CD8-positive, alpha-beta memory T cell (primary cell): ENCODE results near the gene SUFU. TPM values are rescaled to one million over a fixed set of nuclear protein-coding genes. Genes with fewer than 3 reads are reported as not detected.

Experiments used
- CTCF ChIA-PET: fragments of 350-600 bp; sonication (Branson Sonifier 250); formaldehyde crosslinking; loops from one replicate; lab custom pipeline; 2021; ENCODE audit warnings: antibody characterized with exemption; lab: Charles Lee
- POLR2A ChIA-PET: fragments of 350-600 bp; sonication (Branson Sonifier 250); formaldehyde crosslinking; loops from one replicate; lab custom pipeline; 2021; ENCODE audit warnings: antibody characterized with exemption; lab: Charles Lee
- DNase-seq, 5 donors: peaks; one replicate each; pipeline versions ENCODE4 v3.0.0 to v3.0.0-alpha.2; 2020 to 2022; ENCODE audit warnings: mixed read lengths in 1 of 5
- H3K27ac ChIP-seq: one replicate; pipeline ENCODE4 v1.7.0; 2013; ENCODE audit warnings: low read depth, mild to moderate bottlenecking, low read length, moderate library complexity
- H3K27me3 ChIP-seq: 2 replicates; pipeline ENCODE4 v1.7.0; 2013; ENCODE audit warnings: low read length, mild to moderate bottlenecking; ENCODE audit not compliant: insufficient read depth, poor library complexity, severe bottlenecking
- H3K36me3 ChIP-seq: 2 replicates; pipeline ENCODE4 v1.7.0; 2013; ENCODE audit warnings: mild to moderate bottlenecking, low read length, moderate library complexity; ENCODE audit not compliant: insufficient read depth
- H3K4me1 ChIP-seq: 2 replicates; pipeline ENCODE4 v1.7.0; 2013; ENCODE audit warnings: mild to moderate bottlenecking, low read length, moderate library complexity; ENCODE audit not compliant: insufficient read depth
- H3K4me3 ChIP-seq: 2 replicates; pipeline ENCODE4 v1.7.0; 2013; ENCODE audit warnings: mild to moderate bottlenecking, low read length
- H3K9me3 ChIP-seq: 2 replicates; pipeline ENCODE4 v1.7.0; 2013; ENCODE audit warnings: mild to moderate bottlenecking, low read length
- H3K27ac Mint-ChIP-seq, 8 donors: one replicate each; pipeline ENCODE4 v1.8.0; 2020 to 2021; ENCODE audit warnings: mixed read lengths in 8 of 8, mild to moderate bottlenecking in 6 of 8, inconsistent platforms in 3 of 8, moderate library complexity in 3 of 8
- H3K27me3 Mint-ChIP-seq, 2 donors: one replicate each; pipeline ENCODE4 v1.8.0; 2020 to 2021; ENCODE audit warnings: mixed read lengths in 2 of 2, mild to moderate bottlenecking in 1 of 2, moderate library complexity in 1 of 2
- H3K36me3 Mint-ChIP-seq, 3 donors: one replicate each; pipeline ENCODE4 v1.8.0; 2020 to 2021; ENCODE audit warnings: mixed read lengths in 3 of 3, inconsistent platforms in 1 of 3, mild to moderate bottlenecking in 1 of 3
- H3K4me1 Mint-ChIP-seq, 3 donors: one replicate each; pipeline ENCODE4 v1.8.0; 2020 to 2021; ENCODE audit warnings: mixed read lengths in 3 of 3, inconsistent platforms in 1 of 3, mild to moderate bottlenecking in 1 of 3
- H3K4me3 Mint-ChIP-seq, 7 donors: one replicate each; pipeline ENCODE4 v1.8.0; 2020 to 2021; ENCODE audit warnings: mixed read lengths in 7 of 7, mild to moderate bottlenecking in 6 of 7, moderate library complexity in 4 of 7, inconsistent platforms in 2 of 7
- H3K9me3 Mint-ChIP-seq, 5 donors: one replicate each; pipeline ENCODE4 v1.8.0; 2020 to 2022; ENCODE audit warnings: mixed read lengths in 5 of 5, mild to moderate bottlenecking in 3 of 5, moderate library complexity in 2 of 5, inconsistent platforms in 1 of 5
- polyA plus RNA-seq: library from polyadenylated mRNA; unstranded; fragments of 300-500 nt; fragmentation: Illumina TruSeq; gene quantifications from one replicate; pipeline ENCODE4 v1.2.3, GENCODE V29; 2021
- total RNA-seq, 2 experiments: library from RNA; stranded (reverse); gene quantifications; one replicate each; pipeline ENCODE4 v1.2.3, GENCODE V29; 2021

SUFU gene
- total and polyA plus RNA-seq, 3 experiments from 2014 or later, result 7.5 to 8.3 (median 8.3) TPM

DNA sequence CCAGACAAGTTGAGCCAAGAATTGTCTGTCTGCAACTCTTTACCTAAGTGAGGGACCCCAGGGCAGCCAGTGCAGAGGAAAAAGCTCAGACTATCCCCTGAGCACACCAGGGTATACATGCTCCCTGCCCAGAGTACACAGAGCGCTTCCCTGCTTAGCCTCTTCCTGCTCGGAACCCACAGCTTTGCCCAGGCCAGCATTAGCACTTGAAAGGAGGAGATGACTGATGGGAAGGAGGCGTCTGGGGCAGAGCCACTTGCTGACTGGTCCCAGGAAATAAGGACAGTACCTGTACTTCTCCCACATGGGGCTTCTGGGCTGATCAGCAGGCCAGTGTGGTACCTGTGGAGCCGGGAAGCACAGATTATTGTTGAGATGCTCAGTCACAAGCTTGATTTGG is 92.1 kb downstream of the SUFU start:
- Histone ChIP-seq H3K4me3 (no peak overlapping the region), H3K4me1 (no peaks in the 10 kb centered on the region)
- POLR2A ChIA-PET, result no interaction called here

DNA sequence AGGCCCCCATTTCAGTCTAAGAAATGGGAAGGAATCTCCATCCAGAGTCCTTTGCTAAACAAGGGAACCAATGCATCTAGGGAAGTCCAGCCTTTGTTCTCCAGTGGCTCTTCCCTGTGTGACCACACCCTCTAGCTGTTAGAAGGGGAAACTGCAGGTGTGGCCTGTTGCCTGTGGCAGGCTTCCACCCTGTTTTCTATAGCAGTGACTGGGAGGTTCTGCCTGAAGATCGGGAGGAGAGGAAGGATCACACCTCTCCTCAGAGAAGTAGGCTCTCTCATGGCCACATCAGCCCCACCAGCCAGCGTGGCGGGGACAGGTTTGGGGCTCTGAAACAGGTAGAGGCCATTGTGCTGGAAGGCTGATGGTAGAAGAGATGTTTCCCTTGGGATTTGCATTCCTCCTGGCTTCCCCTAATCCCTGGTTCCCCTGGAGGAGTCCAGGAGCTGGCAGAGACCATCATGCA is 92.8 kb downstream of the SUFU start:
- H3K36me3 ChIP-seq, result peaks cover 20% of the 10 kb centered on the region
- CTCF ChIA-PET, result interaction anchor here (1.2 kb wide), 1 partner anchor 13 kb away, joined by 3 read pairs; no protein-coding TSS in a partner anchor
- H3K4me1 ChIP-seq, result no peaks in the 10 kb centered on the region
- H3K4me3 ChIP-seq, result no peak overlapping the region
- Mint-ChIP-seq H3K9me3 (no peaks in the 10 kb centered on the region), H3K4me1 (no peaks in the 10 kb centered on the region), H3K4me3 (no peak overlapping the region), H3K36me3 (peaks cover 0 to 75% (median 15%) of the 10 kb centered on the region in 3 donors), H3K27ac (peak overlapping the region in 1 of 8 donors; percentile 43), H3K27me3 (no peaks in the 10 kb centered on the region)
- no peak overlapping the region for H3K27ac ChIP-seq
- no peak for DNase-seq
- no peaks in the 10 kb centered on the region for H3K27me3 ChIP-seq
- H3K9me3 ChIP-seq, result no peaks in the 10 kb centered on the region
- POLR2A ChIA-PET, result no interaction called here

More for the DNA sequence above, 92.1 kb downstream of the SUFU start:
- no peak for DNase-seq
- Histone ChIP-seq H3K27me3 (no peaks in the 10 kb centered on the region), H3K36me3 (peaks cover 20% of the 10 kb centered on the region), H3K9me3 (no peaks in the 10 kb centered on the region), H3K27ac (no peak overlapping the region)
- H3K27ac Mint-ChIP-seq, result peak overlapping the region in 1 of 8 donors; percentile 66
- CTCF ChIA-PET, result interaction anchor here (1.2 kb wide), 1 partner anchor 13 kb away, joined by 3 read pairs; no protein-coding TSS in a partner anchor
- no peaks in the 10 kb centered on the region for H3K9me3 Mint-ChIP-seq
- H3K4me1 Mint-ChIP-seq, result peaks cover 0 to under 1% (median 0%) of the 10 kb centered on the region in 3 donors
- H3K36me3 Mint-ChIP-seq, result peaks cover 0 to 68% (median 16%) of the 10 kb centered on the region in 3 donors
- no peaks in the 10 kb centered on the region for H3K27me3 Mint-ChIP-seq
- H3K4me3 Mint-ChIP-seq, result no peak overlapping the region

DNA sequence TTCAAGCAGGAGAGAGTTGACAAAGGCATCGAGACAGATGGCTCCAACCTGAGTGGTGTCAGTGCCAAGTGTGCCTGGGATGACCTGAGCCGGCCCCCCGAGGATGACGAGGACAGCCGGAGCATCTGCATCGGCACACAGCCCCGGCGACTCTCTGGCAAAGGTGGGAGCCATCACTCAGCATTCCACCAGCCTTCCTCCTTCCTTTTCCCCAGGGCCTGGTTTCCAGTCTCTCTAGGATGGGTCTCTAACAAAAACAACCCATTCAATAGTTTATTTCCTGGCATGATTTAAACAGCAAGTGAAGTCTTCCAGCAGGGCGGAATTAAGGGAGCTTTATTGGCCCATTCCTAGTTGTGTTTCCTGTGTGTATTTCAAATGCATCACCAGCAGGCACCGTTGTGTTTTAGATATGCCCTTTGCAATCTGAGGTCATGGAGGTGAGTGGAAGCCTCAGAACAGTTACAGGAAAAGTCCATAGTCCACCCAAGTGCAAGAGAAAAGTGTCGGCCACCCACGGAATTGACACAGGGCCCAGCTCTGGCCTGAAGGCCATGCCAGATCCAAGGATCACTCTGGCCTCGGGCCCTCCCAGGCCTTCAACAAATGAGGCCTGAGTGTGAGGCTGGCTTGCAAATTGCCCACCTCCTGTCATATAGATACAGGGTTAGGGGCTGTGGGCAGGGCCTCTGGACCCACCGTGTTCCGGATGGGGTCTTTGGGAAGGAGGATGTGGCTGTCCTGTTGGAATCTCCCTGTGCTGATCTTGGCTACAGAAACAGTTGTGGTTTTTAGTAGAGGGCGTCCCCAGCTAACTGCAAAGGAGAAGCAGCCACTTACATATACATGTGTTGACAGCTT is 93.6 kb downstream of the SUFU start:
- H3K4me3 ChIP-seq, result no peak overlapping the region
- no peaks in the 10 kb centered on the region for H3K4me1 ChIP-seq
- DNase-seq, result no peak
- Mint-ChIP-seq H3K27ac (peak overlapping the region in 1 of 8 donors; percentile 29), H3K36me3 (peaks cover 0 to 82% (median 15%) of the 10 kb centered on the region in 3 donors), H3K4me1 (no peaks in the 10 kb centered on the region), H3K4me3 (no peak overlapping the region), H3K27me3 (no peaks in the 10 kb centered on the region), H3K9me3 (no peaks in the 10 kb centered on the region)
- no peaks in the 10 kb centered on the region for H3K9me3 ChIP-seq
- peaks cover 20% of the 10 kb centered on the region for H3K36me3 ChIP-seq
- no peak overlapping the region for H3K27ac ChIP-seq
- H3K27me3 ChIP-seq, result no peaks in the 10 kb centered on the region
- ChIA-PET CTCF (interaction anchor here (1.4 kb wide), 1 partner anchor 18 kb away, joined by 3 read pairs; no protein-coding TSS in a partner anchor), POLR2A (no interaction called here)

DNA sequence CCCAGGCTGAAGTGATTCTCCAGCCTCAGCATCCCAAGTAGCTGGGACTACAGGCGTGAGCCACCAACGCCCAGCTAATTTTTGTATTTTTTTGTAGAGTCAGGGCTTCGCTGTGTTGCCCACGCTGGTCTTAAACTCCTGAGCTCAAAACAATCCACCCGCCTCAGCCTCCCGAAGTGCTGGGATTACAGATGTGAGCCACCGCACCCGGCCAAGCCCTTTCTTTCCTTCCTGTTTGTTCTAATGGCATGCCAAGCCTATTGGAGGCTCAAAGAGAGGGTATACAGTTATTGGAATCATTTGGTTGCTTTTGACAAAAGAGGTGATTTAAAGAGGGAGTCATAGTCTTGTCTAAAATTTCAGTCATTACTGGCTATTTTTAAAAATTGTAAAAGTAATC is 94.5 kb downstream of the SUFU start:
- ChIA-PET POLR2A (interaction anchor here (0.7 kb wide), 1 partner anchor 72 kb away, joined by 3 read pairs; no protein-coding TSS in a partner anchor), CTCF (interaction anchor here (1.4 kb wide), 1 partner anchor 17 kb away, joined by 3 read pairs; no protein-coding TSS in a partner anchor)
- peaks cover 20% of the 10 kb centered on the region for H3K36me3 ChIP-seq
- H3K27me3 ChIP-seq, result no peaks in the 10 kb centered on the region
- no peaks in the 10 kb centered on the region for H3K4me1 ChIP-seq
- no peaks in the 10 kb centered on the region for H3K9me3 ChIP-seq
- H3K27me3 Mint-ChIP-seq, result no peaks in the 10 kb centered on the region
- H3K27ac ChIP-seq, result no peak overlapping the region
- H3K4me3 Mint-ChIP-seq, result no peak overlapping the region
- DNase-seq, result no peak
- no peaks in the 10 kb centered on the region for H3K4me1 Mint-ChIP-seq
- no peaks in the 10 kb centered on the region for H3K9me3 Mint-ChIP-seq
- H3K36me3 Mint-ChIP-seq, result peaks cover 0 to 86% (median 16%) of the 10 kb centered on the region in 3 donors
- no peak overlapping the region for H3K4me3 ChIP-seq
- no peak overlapping the region for H3K27ac Mint-ChIP-seq

DNA sequence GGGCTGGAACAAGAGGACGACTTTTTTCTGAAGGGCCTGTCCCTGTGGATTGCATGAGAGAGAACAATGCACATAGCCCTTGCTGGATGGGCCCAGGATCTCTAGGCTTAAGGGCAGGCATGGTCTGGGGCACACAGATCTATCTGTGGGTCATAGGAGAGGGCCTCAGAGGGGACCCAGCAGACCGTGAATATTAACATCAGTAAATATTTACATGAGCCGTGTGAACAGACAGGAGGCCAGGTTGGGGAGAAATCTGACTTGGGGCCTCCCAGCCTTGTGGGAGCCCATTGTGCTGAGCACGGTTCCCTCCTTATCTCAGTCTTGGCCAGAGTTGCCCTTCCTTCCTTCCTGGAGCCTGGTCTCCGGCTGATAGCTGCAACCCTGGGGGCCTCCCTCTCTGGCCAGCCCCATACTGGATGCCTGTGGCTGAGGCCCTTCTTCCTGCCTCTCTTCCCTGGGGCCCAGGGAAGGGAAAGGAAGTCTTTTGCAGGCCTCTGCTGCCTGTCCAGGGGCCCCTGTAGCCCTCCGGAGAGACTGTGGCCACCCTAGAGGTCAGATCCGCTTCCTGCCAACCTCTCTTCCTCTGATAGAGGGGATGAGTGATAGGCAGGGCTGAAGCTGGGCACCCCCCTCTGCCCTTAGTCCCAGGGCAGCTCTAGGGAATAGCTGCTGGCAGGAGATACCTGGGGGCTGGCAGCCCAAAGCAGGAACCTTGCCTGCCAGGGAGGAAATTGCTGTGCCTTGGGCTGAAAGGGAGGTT is 96.0 kb downstream of the SUFU start:
- Histone ChIP-seq H3K4me1 (no peaks in the 10 kb centered on the region), H3K9me3 (no peaks in the 10 kb centered on the region), H3K27me3 (no peaks in the 10 kb centered on the region), H3K27ac (peak overlapping the region; percentile 38), H3K36me3 (peaks cover 20% of the 10 kb centered on the region), H3K4me3 (no peak overlapping the region)
- H3K9me3 Mint-ChIP-seq, result no peaks in the 10 kb centered on the region
- no peaks in the 10 kb centered on the region for H3K4me1 Mint-ChIP-seq
- H3K27me3 Mint-ChIP-seq, result no peaks in the 10 kb centered on the region
- ChIA-PET POLR2A (no interaction called here), CTCF (interaction anchor here (0.9 to 1.6 kb wide), 2 partner anchors 17 to 76 kb away, joined by 3 read pairs; no protein-coding TSS in a partner anchor)
- peaks cover 0 to 89% (median 19%) of the 10 kb centered on the region in 3 donors for H3K36me3 Mint-ChIP-seq
- H3K4me3 Mint-ChIP-seq, result no peak overlapping the region
- no peak for DNase-seq
- H3K27ac Mint-ChIP-seq, result peak overlapping the region in 1 of 8 donors; percentile 2

DNA sequence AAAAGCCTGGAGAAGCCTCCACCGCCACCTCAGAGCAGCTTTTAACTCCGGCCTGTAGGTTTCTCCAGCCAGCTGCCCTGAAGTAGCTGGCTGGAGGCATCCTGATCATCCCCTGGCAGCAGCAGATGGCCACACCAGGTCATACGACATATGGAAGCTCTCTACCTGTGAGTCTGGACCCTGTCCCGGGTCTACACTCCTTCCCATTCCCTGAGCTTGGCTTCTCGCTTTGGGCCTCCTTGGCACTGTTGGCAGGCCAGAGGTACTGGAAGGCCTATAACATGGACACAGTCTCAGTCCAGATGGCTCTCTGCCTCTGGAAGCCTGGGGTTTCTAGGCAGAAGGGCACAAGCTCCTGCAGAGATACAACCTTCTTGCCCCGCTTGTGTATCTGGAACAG is 97.0 kb downstream of the SUFU start:
- H3K36me3 Mint-ChIP-seq, result peaks cover 0 to 85% (median 19%) of the 10 kb centered on the region in 3 donors
- no peaks in the 10 kb centered on the region for H3K9me3 Mint-ChIP-seq

DNA sequence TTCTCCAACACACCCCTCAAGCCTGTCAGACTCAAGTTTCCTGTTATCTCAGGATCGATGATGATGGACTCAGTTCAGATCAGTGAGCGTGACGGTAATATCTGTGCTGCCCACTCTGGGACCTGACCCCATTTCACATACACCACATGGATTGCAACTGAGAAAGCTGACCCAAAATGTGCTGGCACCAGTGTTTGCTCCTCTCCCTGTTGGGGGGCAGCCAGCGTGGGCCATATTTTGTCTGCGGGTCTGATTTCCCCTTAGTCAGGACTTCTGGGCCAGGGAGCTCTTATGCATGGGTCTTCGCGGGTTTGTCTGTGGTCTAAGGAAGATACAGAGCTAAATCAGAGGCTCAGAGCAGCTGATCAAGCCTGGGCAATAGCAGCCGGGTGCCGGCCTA is 97.9 kb downstream of the SUFU start:
- H3K9me3 ChIP-seq, result no peaks in the 10 kb centered on the region
- Mint-ChIP-seq H3K27ac (no peak overlapping the region), H3K9me3 (no peaks in the 10 kb centered on the region), H3K4me1 (no peaks in the 10 kb centered on the region), H3K36me3 (peaks cover 0 to 87% (median 23%) of the 10 kb centered on the region in 3 donors), H3K27me3 (no peaks in the 10 kb centered on the region), H3K4me3 (no peak overlapping the region)
- peaks cover 16% of the 10 kb centered on the region for H3K36me3 ChIP-seq
- no peak overlapping the region for H3K27ac ChIP-seq
- no peak overlapping the region for H3K4me3 ChIP-seq
- H3K4me1 ChIP-seq, result no peaks in the 10 kb centered on the region
- ChIA-PET CTCF (no interaction called here), POLR2A (interaction anchor here (0.8 kb wide), 1 partner anchor 15 kb away, joined by 3 read pairs; no protein-coding TSS in a partner anchor)
- H3K27me3 ChIP-seq, result no peaks in the 10 kb centered on the region
- no peak for DNase-seq

More for the DNA sequence above, 97.0 kb downstream of the SUFU start:
- CTCF ChIA-PET, result interaction anchor here (0.9 to 1.6 kb wide), 2 partner anchors 18 to 75 kb away, joined by 3 read pairs; no protein-coding TSS in a partner anchor
- POLR2A ChIA-PET, result interaction anchor here (0.8 kb wide), 1 partner anchor 16 kb away, joined by 3 read pairs; no protein-coding TSS in a partner anchor
- Histone ChIP-seq H3K36me3 (peaks cover 16% of the 10 kb centered on the region), H3K27me3 (no peaks in the 10 kb centered on the region), H3K4me3 (no peak overlapping the region), H3K9me3 (no peaks in the 10 kb centered on the region), H3K4me1 (no peaks in the 10 kb centered on the region), H3K27ac (no peak overlapping the region)
- no peak for DNase-seq
- H3K4me3 Mint-ChIP-seq, result no peak overlapping the region
- no peaks in the 10 kb centered on the region for H3K27me3 Mint-ChIP-seq
- no peaks in the 10 kb centered on the region for H3K4me1 Mint-ChIP-seq
- no peak overlapping the region for H3K27ac Mint-ChIP-seq
